ENCODE data around the gene MAGI1.

MAGI1 gene

GRCh38 chr3:65503776-65504175 lies 534.9 kb downstream of the MAGI1 start:
- TF ChIP-seq ZNF70 (CRISPR knock-in tag; IDR thresholded peaks at IDR 0.05) (no peak), ZNF565 (CRISPR knock-in tag; conservative IDR thresholded peaks at IDR 0.05; ENCODE audit: low read depth) (no peak), CSRNP3 (CRISPR knock-in tag; IDR thresholded peaks at IDR 0.05) (no peak), TOX (CRISPR knock-in tag; IDR thresholded peaks at IDR 0.05; ENCODE audit: borderline replicate concordance) (no peak), CREB5 (CRISPR knock-in tag; IDR thresholded peaks at IDR 0.05; ENCODE audit: low read depth) (no peak)
- no peak for ATAC-seq

GRCh38 chr3:65502526-65502925 lies 536.2 kb downstream of the MAGI1 start:
- TF ChIP-seq ZFP30 (CRISPR knock-in tag; IDR thresholded peaks at IDR 0.05) (no peak), GLIS3 (CRISPR knock-in tag; IDR thresholded peaks at IDR 0.05) (no peak), TSHZ2 (CRISPR knock-in tag; IDR thresholded peaks at IDR 0.05) (no peak), ZNF70 (CRISPR knock-in tag; IDR thresholded peaks at IDR 0.05) (no peak)
- ATAC-seq: no peak

- TF ChIP-seq TCF4 (CRISPR knock-in tag; IDR thresholded peaks at IDR 0.05; ENCODE audit: borderline replicate concordance): no peak
- ATAC-seq: no peak
These were observed 538.1 kb downstream of the MAGI1 start for GRCh38 chr3:65500398-65501306.

- ATAC-seq: no peak
These were observed 540.9 kb downstream of the MAGI1 start for GRCh38 chr3:65497846-65498245.

More at GRCh38 chr3:65497846-65498245, 540.9 kb downstream of the MAGI1 start:
- no peak for TF ChIP-seq ZC3H10 (CRISPR knock-in tag; IDR thresholded peaks at IDR 0.05)
- no peak for TF ChIP-seq SNAI2 (CRISPR knock-in tag; IDR thresholded peaks at IDR 0.05)
- no peak for TF ChIP-seq GLIS3 (CRISPR knock-in tag; IDR thresholded peaks at IDR 0.05)
- no peak for TF ChIP-seq CSRNP3 (CRISPR knock-in tag; IDR thresholded peaks at IDR 0.05)
- no peak for TF ChIP-seq ESRRG (CRISPR knock-in tag; IDR thresholded peaks at IDR 0.05)
- no peak for TF ChIP-seq PATZ1 (CRISPR knock-in tag; IDR thresholded peaks at IDR 0.05; ENCODE audit: borderline replicate concordance)
- no peak for TF ChIP-seq ISL1 (CRISPR knock-in tag; IDR thresholded peaks at IDR 0.05)
- no peak for TF ChIP-seq ZFP30 (CRISPR knock-in tag; IDR thresholded peaks at IDR 0.05)
- no peak for TF ChIP-seq POU6F1 (CRISPR knock-in tag; IDR thresholded peaks at IDR 0.05; ENCODE audit: borderline replicate concordance, low read depth)
- no peak for TF ChIP-seq TOX (CRISPR knock-in tag; IDR thresholded peaks at IDR 0.05; ENCODE audit: borderline replicate concordance)
